ENCODE data around the gene MACIR.

- TF ChIP-seq, protein P1, sequence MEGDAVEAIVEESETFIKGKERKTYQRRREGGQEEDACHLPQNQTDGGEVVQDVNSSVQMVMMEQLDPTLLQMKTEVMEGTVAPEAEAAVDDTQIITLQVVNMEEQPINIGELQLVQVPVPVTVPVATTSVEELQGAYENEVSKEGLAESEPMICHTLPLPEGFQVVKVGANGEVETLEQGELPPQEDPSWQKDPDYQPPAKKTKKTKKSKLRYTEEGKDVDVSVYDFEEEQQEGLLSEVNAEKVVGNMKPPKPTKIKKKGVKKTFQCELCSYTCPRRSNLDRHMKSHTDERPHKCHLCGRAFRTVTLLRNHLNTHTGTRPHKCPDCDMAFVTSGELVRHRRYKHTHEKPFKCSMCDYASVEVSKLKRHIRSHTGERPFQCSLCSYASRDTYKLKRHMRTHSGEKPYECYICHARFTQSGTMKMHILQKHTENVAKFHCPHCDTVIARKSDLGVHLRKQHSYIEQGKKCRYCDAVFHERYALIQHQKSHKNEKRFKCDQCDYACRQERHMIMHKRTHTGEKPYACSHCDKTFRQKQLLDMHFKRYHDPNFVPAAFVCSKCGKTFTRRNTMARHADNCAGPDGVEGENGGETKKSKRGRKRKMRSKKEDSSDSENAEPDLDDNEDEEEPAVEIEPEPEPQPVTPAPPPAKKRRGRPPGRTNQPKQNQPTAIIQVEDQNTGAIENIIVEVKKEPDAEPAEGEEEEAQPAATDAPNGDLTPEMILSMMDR (conservative IDR thresholded peaks at IDR 0.05): no peak
- no peak for TF ChIP-seq EZH2 (IDR thresholded peaks at IDR 0.05; ENCODE audit: low read depth)
Observed at GRCh38 chr5:103211576-103212561, 46.7 kb upstream of the MACIR start.

Measured in PC-9 (cell line).